GM12801 (cell line): ENCODE results near the gene EFCAB7.

Source experiments
- TF ChIP-seq, protein P1 (sequence below): IDR thresholded peaks from one replicate; pipeline ENCODE4 v1.5.1; 2011; ENCODE audit warnings: control low read depth; ENCODE audit not compliant: insufficient read length; ENCODE audit errors: extremely low read depth

Gene EFCAB7

GRCh38 chr1:63555480-63555879 lies 32.2 kb downstream of the EFCAB7 start:
- TF ChIP-seq, protein P1, sequence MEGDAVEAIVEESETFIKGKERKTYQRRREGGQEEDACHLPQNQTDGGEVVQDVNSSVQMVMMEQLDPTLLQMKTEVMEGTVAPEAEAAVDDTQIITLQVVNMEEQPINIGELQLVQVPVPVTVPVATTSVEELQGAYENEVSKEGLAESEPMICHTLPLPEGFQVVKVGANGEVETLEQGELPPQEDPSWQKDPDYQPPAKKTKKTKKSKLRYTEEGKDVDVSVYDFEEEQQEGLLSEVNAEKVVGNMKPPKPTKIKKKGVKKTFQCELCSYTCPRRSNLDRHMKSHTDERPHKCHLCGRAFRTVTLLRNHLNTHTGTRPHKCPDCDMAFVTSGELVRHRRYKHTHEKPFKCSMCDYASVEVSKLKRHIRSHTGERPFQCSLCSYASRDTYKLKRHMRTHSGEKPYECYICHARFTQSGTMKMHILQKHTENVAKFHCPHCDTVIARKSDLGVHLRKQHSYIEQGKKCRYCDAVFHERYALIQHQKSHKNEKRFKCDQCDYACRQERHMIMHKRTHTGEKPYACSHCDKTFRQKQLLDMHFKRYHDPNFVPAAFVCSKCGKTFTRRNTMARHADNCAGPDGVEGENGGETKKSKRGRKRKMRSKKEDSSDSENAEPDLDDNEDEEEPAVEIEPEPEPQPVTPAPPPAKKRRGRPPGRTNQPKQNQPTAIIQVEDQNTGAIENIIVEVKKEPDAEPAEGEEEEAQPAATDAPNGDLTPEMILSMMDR, result no peak

DNA sequence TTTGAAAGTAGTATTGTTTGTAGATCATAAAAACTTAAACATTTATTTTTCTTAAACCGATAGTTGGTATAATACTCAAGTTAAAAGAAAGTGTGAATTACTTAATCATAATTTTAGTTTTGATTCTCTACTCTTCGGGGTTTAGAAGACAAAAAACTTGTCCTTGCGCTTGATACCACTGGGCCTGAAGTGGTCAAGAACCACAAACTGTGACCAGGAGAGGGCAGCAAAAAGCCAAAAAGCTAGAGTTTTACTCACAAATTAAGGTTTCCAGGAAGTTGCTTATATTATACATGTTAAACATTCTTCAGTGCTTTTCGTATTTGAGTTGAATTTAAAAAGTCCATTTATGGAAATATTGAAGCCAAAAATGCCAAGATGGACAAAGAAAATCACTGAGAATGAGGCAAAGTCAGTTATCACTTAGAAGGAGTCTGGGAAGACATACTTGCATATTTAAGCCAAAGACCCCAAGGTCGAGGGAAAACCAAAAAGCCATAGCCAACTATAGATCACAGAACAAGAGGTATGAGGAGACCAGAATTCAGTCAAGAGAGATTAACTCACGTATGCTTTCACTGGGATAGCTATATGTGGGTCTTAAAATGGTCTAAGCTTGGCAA lies 34.2 kb downstream of the EFCAB7 start:
- TF ChIP-seq, protein P1, result no peak

DNA sequence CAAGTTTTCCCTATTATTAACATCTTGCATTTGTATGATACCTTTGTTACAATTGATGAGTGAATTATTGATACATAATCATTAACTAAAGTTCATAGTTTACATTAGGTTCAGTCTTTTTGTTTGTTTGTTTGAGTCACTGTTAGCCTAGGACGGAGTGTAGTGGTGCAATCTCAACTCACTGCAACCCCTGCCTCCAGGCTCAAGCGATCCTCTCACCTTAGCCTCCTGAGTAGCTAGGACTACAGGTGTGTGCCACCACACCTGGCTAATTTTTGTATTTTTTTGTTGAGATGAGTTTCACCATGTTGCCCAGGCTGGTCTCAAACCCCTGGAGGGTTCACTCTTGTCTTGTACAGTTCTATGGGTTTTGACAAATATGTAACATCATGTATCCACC lies 36.0 kb downstream of the EFCAB7 start:
- TF ChIP-seq, protein P1, result no peak

DNA sequence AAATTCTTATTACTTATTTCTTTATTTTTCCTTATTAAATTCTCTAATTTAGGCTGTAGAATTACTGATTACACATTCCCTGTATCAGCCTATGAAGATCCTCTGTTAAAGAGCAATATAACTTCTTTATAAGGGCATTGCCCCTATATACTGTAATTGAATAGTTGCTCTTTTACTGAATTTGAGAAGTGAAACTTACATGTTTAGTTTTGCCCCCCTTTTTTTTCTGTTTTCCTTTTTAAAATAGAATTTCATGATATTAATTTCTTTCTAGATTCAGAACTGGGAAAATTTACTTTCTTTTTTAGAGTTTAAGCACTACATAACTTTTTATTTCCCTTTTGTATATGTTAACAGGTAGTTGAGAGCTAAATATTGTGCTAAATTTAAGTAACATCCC lies 40.4 kb downstream of the EFCAB7 start:
- TF ChIP-seq, protein P1, result no peak

- TF ChIP-seq, protein P1, result no peak
Measured at GRCh38 chr1:63569068-63569467, 45.7 kb downstream of the EFCAB7 start.

DNA sequence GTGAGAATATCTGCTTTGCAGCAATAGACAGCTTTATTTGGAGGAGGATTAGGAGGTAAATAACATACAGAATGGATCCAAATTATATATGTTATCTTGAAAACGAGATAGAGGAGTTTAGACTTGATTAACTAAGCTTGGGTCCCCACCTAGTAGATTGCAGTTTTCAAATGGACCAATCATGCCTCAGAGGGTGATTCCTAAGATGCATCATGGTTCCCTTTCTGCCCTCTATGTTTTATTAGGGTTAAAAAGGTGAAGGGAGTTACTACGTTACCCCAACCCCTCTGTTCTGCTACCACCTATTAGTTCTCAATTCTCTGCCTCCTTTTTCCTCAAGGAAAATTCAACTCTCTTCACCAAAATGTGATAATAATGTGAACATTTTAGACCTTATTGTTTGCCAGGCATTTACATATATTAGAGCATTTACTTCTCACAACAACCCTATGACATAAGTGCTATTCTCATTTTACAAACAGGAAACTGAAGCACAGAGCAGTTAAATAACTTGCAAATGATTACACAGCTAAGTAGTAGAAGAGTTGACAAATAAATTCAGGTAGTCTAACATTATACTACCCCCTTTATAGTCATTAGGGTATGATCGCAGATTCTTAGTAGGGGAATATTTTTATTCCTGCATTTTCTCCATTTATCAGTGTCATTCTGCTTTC lies 46.5 kb downstream of the EFCAB7 start:
- TF ChIP-seq, protein P1, result no peak

- TF ChIP-seq, protein P1, result no peak
Measured at GRCh38 chr1:63575340-63575826, 52.1 kb downstream of the EFCAB7 start.
